Mesodermal cell (in vitro differentiated cells): Measurements from ENCODE around the gene SLC2A14.
"Not testable (repeated sequence)": the region's sequence is repeated elsewhere in the genome, so short reads cannot be mapped to it uniquely, and the experiment has no call there.

Experiments
- H3K27ac ChIP-seq: 2 replicates; pipeline ENCODE4 v1.7.0; 2013; ENCODE audit warnings: mild to moderate bottlenecking, low read depth, low read length, moderate library complexity; ENCODE audit not compliant: severe bottlenecking
- H3K36me3 ChIP-seq: 2 replicates; pipeline ENCODE4 v1.7.1; 2013; ENCODE audit warnings: mild to moderate bottlenecking, low read length, moderate library complexity; ENCODE audit not compliant: control insufficient read depth, insufficient read depth
- H3K4me1 ChIP-seq: one replicate; pipeline ENCODE4 v1.7.1; 2013; ENCODE audit warnings: mild to moderate bottlenecking, low read length; ENCODE audit not compliant: insufficient read depth, control insufficient read depth, poor library complexity, severe bottlenecking
- H3K4me3 ChIP-seq: 2 replicates; pipeline ENCODE4 v1.7.0; 2013; ENCODE audit warnings: low read length, control low read depth, mild to moderate bottlenecking; ENCODE audit not compliant: insufficient read depth, poor library complexity, severe bottlenecking; ENCODE audit errors: extremely low read depth
- H3K9me3 ChIP-seq: 2 replicates; pipeline ENCODE4 v1.7.1; 2013; ENCODE audit warnings: mild to moderate bottlenecking, low read length, moderate library complexity; ENCODE audit not compliant: control insufficient read depth
- WGBS, 2 experiments: methylation state at CpG; one replicate each; pipeline ENCODE4 v1.1.5; 2013; ENCODE audit warnings: missing lambda C conversion rate in 2 of 2; ENCODE audit not compliant: insufficient coverage in 2 of 2; 5-methylcytosine and 5-hydroxymethylcytosine counted together

SLC2A14 gene

GRCh38 chr12:7797698-7798398 is 74.9 kb downstream of the SLC2A14 start:
- 77 to 78% methylated on average over 7 to 8 of the region's 12 CpGs for WGBS, 2 experiments
- H3K4me1 ChIP-seq = peaks cover 4% of the 10 kb centered on the region
- no peaks in the 10 kb centered on the region for H3K9me3 ChIP-seq
- no peaks in the 10 kb centered on the region for H3K36me3 ChIP-seq
- no peak overlapping the region for H3K4me3 ChIP-seq
- H3K27ac ChIP-seq = peak overlapping the region; percentile 3

- H3K27ac ChIP-seq, H3K36me3 ChIP-seq, H3K4me1 ChIP-seq, H3K9me3 ChIP-seq, H3K4me3 ChIP-seq: not testable (repeated sequence)
- WGBS, 2 experiments = 90 to 96% methylated on average over 3 to 4 of the region's 7 CpGs
These were observed 75.4 kb downstream of the SLC2A14 start for GRCh38 chr12:7797269-7797668.

- Histone ChIP-seq H3K9me3 (no peaks in the 10 kb centered on the region), H3K4me3 (no peak overlapping the region), H3K27ac (no peak overlapping the region), H3K36me3 (no peaks in the 10 kb centered on the region), H3K4me1 (peaks cover 4% of the 10 kb centered on the region)
- 83 to 100% methylated on average over 1 of the region's 3 CpGs for WGBS, 2 experiments
These were observed 79.5 kb downstream of the SLC2A14 start for GRCh38 chr12:7793211-7793610.

- WGBS, 2 experiments = 82% methylated on average over 2 of the region's 13 CpGs; no CpG with 5 or more reads in 1 of the 2 experiments
- not testable (repeated sequence) for H3K4me1 ChIP-seq, H3K27ac ChIP-seq, H3K4me3 ChIP-seq, H3K36me3 ChIP-seq, H3K9me3 ChIP-seq
These were observed 83.7 kb downstream of the SLC2A14 start, which contains the start of gene NANOG for GRCh38 chr12:7788884-7789528. Gene NANOG (plus strand): TSS chr12:7789402. CDS start chr12:7789615, 213 bp downstream.

- no CpG with 5 or more reads among the region's 4 CpGs for WGBS, 2 experiments
- H3K4me3 ChIP-seq = no peak overlapping the region
- peaks cover 4% of the 10 kb centered on the region for H3K4me1 ChIP-seq
- H3K9me3 ChIP-seq = no peaks in the 10 kb centered on the region
- H3K27ac ChIP-seq = no peak overlapping the region
- no peaks in the 10 kb centered on the region for H3K36me3 ChIP-seq
These were observed 84.4 kb downstream of the SLC2A14 start for GRCh38 chr12:7788294-7788660.

- no peak overlapping the region for H3K27ac ChIP-seq
- H3K4me3 ChIP-seq = no peak overlapping the region
- peaks cover 4% of the 10 kb centered on the region for H3K4me1 ChIP-seq
- 20 to 47% methylated on average over 4 to 5 of the region's 13 CpGs for WGBS, 2 experiments
- no peaks in the 10 kb centered on the region for H3K36me3 ChIP-seq
- H3K9me3 ChIP-seq = no peaks in the 10 kb centered on the region
These were observed 85.0 kb downstream of the SLC2A14 start for GRCh38 chr12:7787574-7788293.

GRCh38 chr12:7784701-7785100 is 88.0 kb downstream of the SLC2A14 start:
- no CpG with 5 or more reads among the region's 2 CpGs for WGBS, 2 experiments
- H3K27ac ChIP-seq = no peak overlapping the region
- H3K4me3 ChIP-seq = no peak overlapping the region
- no peaks in the 10 kb centered on the region for H3K36me3 ChIP-seq
- no peaks in the 10 kb centered on the region for H3K9me3 ChIP-seq
- peaks cover 4% of the 10 kb centered on the region for H3K4me1 ChIP-seq

- whole genome bisulfite sequencing, 2 experiments = 76 to 83% methylated on average over 5 to 7 of the region's 9 CpGs
- H3K27ac ChIP-seq, H3K9me3 ChIP-seq, H3K4me1 ChIP-seq, H3K36me3 ChIP-seq, H3K4me3 ChIP-seq: not testable (repeated sequence)
These were observed 89.3 kb downstream of the SLC2A14 start for GRCh38 chr12:7783433-7783832.

GRCh38 chr12:7782055-7782454 is 90.7 kb downstream of the SLC2A14 start:
- H3K4me1 ChIP-seq = no peaks in the 10 kb centered on the region
- 96 to 100% methylated on average over 3 to 4 of the region's 6 CpGs for WGBS, 2 experiments
- no peaks in the 10 kb centered on the region for H3K36me3 ChIP-seq
- H3K4me3 ChIP-seq = no peak overlapping the region
- no peaks in the 10 kb centered on the region for H3K9me3 ChIP-seq
- no peak overlapping the region for H3K27ac ChIP-seq

- Histone ChIP-seq H3K27ac (no peak overlapping the region), H3K4me3 (no peak overlapping the region), H3K36me3 (no peaks in the 10 kb centered on the region), H3K4me1 (no peaks in the 10 kb centered on the region), H3K9me3 (no peaks in the 10 kb centered on the region)
- 38% methylated on average over 1 of the region's 3 CpGs; no CpG with 5 or more reads in 1 of the 2 experiments for WGBS, 2 experiments
These were observed 91.4 kb downstream of the SLC2A14 start for GRCh38 chr12:7781274-7781673.
